Peyer's patch (tissue), 4 donors: Measurements from ENCODE around the gene ANKUB1.

Experiments used
- CTCF ChIP-seq, 6 experiments: fragments of 450-650 bp in 4 of 6; fragments of 200-600 bp in 2 of 6; sonication (generic) in 1 of 6; IDR thresholded peaks; one replicate each; pipeline ENCODE4 v1.5.1; 2017 to 2019; ENCODE audit warnings: antibody characterized with exemption in 6 of 6, mild to moderate bottlenecking in 3 of 6, moderate library complexity in 1 of 6
- POLR2A ChIP-seq, 2 donors: fragments of 450-650 bp; IDR thresholded peaks; one replicate each; pipeline ENCODE4 v1.5.1; 2017; ENCODE audit warnings: antibody characterized with exemption in 2 of 2, mild to moderate bottlenecking in 2 of 2, moderate library complexity in 2 of 2

GRCh38 chr3:149772861-149773260, 19.5 kb downstream of the ANKUB1 start:
- TF ChIP-seq POLR2A (IDR thresholded peaks at IDR 0.05) (no peak), CTCF (IDR thresholded peaks at IDR 0.05) (no peak)
